GM19395 (cell line): ENCODE results near the gene PSTPIP1.
"Not testable (repeated sequence)": the region's sequence is repeated elsewhere in the genome, so short reads cannot be mapped to it uniquely, and the experiment has no call there.

Experiments used
- ATAC-seq: cut with Tn5 transposase; IDR thresholded peaks from one replicate; pipeline ENCODE4 v1.9.1; 2021; ENCODE audit warnings: mild to moderate bottlenecking, moderate library complexity; ENCODE audit not compliant: unreplicated experiment

PSTPIP1 gene

DNA sequence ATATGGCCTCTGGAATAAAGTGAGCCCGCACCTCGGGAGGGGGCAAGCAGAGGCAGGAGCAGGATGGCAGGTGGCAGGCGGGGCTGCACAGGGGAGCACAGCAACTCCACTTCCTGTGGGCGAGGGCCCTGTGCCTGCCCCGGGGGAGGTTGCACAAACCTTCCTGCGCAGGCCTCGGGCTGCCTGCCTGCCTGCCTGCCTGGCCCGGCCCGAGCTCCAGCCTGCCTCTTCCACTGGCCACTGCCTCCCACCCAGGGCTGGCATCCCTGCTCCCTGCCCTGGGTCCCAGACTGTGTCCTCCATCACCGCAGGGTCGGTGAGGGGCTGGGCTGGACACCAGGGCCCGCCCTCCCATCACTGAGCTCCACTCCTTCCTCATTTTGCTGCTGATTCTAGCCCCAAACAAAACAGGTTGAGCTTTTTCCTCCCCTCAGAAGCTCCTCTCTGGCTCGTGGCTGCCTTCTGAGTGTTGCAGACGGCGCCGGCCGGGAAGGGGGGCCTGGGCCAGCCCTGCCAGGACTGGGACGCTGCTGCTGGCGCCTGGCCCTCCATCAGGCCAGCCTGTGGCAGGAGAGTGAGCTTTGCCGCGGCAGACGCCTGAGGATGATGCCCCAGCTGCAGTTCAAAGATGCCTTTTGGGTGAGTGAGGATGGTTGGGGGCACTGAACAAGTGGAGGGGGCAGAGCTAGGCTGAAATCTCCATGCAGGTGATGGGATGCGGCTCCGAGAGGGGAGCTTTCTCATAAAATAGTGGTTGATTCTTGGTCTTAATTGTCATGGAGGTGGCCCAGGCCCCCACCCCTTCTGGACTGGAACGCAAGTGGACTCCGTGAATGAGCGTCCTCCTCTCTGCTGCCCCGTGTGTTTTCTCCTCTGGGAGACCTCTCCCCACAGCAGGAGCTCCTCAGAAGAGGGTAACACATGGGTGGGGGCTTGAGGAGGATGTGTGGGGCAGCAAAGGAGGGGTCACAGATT, at the start of gene PSTPIP1:
Gene PSTPIP1, plus strand, starts transcription at position 156 of the 975 bp plus-strand sequence. Its CDS starts 448 bp downstream, at position 604.
- peak; percentile 56 for ATAC-seq

DNA sequence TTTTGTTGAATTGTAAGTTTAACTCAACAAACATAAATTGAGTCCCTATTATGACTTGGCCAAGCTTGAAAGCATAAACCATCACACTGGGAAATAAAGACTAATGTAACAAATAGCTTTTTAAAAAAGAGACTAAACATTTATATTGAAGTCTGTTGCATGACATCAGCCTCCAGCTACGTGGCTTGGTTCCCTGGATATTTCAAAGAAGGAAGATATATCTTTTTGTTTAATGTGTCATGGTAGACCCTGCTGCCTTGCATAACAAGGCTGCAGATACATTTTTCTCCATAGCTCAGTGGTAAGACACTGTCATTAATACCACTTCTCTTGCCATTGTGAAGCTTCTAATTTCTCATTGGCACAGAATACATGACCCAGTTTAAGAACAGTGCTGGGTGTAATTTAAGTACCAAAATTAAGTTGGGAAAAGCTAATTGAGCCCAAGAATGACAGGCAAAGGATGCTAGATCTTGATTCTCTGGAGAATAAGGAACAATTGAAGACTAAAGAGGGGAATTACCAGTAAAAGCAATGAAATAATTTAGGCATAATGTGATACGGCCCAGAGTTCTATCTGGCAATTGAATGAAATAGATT, 49.3 kb upstream of the PSTPIP1 start:
- no peak for ATAC-seq

DNA sequence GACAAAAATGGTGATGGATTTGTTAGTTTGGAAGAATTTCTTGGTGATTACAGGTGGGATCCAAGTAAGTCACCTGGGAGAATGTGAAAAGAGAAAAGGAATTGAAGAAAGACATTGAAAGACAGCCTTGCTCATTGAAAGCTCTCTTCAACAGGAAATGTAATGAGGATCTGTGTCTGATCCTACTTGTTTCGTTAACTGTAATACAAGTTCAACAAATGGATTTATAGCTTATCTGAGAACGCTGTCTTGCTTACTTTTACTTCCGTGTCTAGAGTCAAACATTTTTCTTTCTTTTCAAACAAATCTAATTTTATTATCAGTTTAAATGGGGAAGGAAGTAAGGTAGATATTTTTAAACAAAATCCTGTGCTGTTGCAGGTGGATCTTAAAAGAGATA, 47.5 kb upstream of the PSTPIP1 start:
- ATAC-seq: no peak

DNA sequence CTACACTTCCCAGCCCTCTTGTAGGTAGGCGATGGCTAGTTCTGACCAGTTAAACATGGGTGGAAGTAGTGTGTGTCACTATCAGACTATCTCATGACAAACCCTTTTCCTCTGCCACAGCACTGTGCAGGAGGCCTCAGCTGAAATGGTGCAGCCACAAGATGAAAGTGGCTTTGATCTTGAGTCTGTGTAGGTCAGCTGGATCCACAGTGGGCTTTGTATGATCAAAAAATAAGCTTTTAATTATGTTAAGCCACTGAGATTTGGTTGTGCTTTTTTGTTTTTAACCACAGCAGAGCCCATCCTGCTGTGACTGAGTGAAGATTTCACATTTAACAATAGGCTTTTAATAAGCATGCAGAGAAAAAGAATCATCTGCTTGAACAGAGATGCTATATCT, 43.7 kb upstream of the PSTPIP1 start:
- ATAC-seq: no peak

DNA sequence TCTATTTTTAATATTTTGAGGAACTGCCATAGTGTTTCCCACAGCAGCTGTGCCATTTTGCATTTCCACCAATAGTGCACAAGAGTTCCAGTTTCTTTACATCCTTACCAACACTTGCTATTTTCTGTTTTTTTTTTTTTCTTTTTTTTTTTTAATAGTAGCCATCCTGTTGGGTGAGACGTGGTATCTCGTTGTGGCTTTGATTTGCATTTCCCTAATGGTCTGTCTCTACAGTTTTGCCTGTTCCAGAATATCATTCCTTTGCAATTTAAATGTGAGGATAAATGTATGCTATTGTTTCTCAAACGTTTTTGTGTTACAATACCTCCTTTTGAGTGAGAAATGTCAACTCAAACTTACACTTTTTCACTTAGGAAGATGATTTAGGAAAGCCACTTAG, 41.0 kb upstream of the PSTPIP1 start:
- no peak for ATAC-seq

DNA sequence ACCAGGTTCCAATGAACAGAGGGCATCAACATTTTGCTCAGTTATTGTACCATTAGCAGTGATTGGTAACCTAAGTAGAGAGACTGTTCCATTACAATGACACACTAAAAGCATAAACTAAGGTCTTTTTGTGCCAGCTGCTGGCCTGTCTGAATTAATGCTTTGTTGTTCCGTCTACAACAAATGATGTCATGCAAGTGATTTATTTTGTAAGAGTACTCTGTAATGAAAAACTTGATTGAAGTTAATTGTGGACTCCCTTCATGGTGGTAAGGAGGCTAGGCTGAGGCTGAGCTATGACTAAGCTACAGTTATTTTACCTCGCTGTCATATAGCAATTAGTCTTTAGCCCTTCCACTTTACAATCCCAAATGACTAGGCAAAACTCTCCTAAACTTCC, 40.2 kb upstream of the PSTPIP1 start:
- ATAC-seq: no peak

DNA sequence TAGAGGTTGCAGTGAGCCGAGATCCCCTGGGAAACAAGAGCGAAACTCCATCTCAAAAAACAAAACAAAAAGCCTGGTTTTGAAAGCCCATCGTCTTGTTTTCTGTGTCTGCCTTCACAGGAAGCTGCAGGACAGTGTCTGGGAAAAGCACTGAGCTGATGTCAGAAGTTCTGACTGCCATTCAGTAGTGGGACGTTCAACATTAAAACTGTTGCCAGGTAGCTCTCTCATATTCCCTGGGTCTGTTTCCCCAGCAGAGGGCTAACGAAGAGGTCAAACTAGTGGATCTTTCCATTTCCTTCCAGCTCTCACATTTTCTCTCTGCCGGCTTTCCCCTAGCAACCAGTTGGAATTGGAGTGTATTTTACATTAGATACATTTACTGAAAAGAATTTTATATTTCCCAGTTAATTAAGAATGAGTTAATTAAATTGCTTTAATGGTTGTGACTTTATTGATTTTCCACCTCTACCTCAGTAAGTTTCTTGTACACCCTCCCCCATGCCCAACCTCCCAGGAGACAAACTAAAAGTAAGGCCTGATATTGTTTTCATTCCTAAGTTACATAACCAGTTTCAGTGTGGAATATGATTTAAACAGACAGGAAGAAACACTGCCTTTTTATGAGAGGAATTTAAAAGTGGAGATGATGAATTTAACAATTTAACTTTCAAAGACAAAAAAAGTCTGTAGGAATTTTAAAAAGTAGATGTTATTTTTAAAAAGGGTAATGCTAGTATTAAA, 33.5 kb upstream of the PSTPIP1 start:
- no peak for ATAC-seq

DNA sequence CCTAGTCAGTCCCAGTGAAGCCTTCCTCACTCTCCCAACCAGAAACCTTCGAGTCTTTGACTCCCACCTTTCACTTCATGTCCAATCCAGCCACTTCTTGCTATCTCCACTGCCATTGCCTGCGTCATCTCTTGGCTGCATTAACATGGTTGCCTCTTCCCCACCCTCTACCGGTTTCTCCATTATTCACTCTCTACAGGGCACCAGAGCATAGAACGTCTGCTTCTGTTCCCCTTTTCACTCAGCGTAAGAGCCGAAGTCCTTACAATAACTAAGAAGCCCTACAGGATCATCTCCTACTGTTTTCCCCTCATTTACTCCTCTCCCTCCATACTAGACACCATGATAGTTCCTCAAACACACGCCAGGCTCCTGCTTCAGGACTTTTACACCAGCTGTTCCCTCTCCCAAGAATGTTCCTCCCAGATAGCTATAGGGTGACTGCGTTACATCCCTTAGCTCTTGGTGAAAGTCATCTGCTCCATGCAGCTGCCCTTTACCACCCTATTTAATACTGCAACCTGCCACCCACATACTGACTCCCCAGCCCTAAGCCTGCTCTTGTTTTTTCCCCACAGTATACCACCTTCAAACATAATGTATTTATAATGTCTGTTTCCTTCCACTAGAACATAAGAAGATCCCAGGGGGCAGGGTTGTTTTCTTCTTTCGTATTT, 32.5 kb upstream of the PSTPIP1 start:
- no peak for ATAC-seq

DNA sequence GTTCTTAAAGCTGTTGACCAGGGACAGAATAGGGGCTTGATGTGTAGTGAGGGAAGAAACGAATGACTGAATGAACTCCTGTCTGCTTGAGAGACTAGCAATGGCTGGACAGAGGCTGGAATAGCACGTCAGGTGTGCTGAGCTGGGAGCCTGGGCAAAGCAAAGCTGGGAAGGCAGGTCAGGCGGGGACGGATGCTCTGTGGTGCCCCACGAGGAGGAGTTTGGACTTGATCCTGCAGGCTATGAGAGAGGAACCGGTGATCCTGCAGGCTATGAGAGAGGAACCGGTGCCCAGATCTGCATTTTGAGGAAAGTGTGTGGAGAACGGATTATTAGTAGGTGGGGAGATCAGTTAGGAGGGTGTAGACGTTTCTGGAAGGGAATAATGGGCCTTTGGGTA, 31.3 kb upstream of the PSTPIP1 start:
- ATAC-seq: no peak

DNA sequence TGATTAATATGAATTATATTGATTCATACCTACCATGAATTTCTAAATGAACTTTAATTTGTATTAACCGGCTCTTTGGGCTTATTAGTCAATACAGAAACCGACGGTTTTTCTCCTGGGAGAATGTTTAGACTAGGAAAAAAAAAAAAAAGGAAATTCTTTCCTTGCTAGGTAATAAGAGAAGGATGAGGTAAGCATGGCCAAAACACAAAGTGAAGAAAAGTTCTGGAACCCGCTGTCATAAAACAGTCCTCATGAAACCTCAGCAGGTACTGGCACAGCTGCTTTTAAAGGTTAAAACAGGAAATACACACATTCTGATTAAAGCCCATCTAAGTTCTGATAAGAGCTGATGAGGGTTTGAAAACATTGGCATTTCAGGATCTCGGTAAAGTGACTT, 30.8 kb upstream of the PSTPIP1 start:
- no peak for ATAC-seq

DNA sequence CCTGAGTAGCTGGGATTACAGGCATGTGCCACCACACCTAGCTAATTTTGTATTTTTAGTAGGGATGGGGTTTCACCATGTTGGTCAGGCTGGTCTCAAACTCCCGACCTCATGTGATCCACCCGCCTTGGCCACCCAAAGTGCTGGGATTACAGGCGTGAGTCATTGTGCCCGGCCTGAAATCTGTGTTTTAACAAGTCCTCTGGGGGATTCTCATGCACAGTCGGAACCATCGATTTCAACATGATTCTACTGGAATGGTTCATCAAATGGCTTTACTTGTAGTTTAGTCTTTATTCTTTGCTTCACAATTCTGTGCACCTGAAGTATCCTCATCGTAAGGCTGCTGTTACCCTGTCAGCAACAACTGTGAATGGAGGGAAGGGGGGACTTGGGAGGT, 28.9 kb upstream of the PSTPIP1 start:
- ATAC-seq: not testable (repeated sequence)

DNA sequence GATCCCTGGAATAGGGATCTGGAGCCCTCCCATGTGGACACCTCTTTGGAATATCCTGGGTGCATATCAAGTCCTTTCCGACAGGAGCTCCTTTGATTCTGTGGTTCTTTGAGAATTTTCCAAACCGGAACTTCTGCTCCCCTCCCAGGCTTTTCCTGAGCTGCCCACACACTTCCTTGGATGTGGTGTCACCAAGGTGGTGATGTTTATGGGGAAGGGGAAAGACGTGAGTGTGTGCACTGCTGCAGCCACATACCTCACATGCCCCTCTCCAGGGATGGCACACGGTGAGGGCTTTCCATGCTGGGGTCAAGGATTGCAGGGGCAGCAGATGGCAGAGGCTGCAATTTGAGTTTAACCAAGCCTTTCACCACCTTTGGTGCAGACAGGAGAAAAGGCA, 27.9 kb upstream of the PSTPIP1 start:
- ATAC-seq: no peak

DNA sequence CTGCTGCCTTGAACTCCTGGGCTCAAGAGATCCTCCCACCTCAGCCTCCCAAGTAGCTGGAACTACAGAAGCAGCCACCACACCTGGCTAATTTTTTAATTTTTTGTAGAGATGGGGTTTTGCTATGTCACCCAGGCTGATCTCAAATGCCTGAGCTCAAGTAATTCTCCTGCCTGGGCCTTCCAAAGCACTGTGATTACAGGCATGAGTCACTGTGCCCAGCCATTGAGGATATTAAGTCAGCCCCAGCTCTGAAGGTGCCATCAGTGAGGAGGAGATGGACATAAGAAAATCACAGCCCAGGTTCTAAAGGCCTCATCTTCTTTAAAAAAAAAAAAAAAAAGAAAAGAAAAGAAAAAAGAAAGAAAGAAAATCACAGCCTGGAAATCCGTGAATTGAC, 26.6 kb upstream of the PSTPIP1 start:
- no peak for ATAC-seq

DNA sequence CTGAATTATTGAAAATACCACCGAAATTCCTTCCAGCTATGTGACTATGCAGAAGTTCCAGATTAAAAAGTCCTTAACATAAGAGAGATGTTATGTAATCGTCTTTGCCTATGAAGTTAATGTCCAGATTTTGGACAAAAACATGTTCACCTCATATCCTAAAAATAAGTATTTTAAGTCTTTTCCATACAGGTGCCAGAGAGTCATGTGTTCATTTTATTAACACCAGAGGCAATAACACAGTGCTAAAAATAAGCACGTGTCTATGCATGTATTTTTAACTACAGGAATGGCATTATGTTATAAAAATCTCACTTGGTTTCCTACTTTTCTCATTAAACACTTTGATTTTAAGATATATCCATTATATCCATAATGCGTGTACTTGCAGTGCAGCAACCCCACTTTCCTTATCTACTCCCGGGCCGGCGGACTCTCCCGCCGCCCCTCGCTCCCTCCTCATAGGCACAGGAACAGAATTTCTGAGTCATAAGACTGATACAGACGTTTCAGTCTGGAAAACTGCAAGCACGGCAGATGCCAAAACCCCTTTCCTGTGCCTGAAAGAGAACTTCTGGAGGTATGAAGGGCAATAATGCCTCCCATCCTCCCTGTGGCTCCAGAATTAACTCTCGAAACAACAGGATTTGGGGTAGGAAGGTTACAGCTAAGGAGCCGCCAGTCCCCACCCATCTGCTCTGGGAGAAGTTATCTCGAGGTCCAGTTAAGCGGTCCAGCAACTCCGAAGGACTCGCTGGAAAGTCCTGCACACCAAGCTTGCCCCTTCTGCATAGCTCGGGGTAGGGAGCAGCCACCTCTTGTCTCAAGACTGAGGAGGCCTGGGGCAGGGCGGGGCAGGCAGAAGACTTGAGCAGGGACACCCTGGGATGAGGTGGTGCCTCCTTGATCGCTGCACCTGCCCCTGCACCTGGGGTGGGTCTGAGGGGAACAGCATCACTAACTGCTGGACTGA, 22.3 kb upstream of the PSTPIP1 start:
- ATAC-seq: no peak

DNA sequence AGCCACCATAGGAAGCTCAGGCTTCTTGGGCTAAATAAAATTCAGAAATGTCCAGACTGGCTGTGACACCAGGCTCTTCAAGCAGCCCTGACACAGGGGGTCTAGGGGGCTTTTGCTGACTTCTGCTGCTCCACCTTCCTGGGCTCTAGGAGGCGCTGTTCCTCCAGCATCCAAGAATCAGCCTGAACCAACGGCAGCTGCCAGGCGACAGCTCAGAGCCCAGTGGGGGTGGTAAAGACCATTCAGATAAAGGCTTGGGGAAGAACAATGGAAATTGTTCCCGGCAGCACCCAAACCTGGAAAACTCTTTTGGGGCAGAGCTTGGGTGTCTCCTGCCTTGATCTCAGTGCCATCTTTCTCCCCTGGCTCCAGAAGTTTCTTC, 21.6 kb upstream of the PSTPIP1 start:
- ATAC-seq: no peak

DNA sequence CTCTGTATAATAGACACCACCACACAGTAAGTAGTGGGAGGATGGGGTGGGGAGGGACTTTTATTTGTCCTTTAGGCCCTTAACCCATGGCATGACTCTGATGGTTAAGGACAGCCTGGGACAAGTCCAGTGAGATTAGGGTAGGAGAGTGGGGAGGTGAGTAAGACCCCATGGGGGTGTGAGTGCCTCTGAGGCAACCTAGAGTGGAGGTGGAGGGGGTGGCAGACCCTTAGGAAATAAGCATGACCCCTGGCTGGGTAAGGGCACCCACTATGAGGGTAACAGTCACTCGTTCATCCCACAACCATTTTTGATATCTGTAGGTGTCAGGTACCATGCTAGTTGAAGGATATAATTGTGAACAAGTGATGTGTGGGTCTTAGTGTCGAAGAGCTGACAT, 21.0 kb upstream of the PSTPIP1 start:
- ATAC-seq: no peak

DNA sequence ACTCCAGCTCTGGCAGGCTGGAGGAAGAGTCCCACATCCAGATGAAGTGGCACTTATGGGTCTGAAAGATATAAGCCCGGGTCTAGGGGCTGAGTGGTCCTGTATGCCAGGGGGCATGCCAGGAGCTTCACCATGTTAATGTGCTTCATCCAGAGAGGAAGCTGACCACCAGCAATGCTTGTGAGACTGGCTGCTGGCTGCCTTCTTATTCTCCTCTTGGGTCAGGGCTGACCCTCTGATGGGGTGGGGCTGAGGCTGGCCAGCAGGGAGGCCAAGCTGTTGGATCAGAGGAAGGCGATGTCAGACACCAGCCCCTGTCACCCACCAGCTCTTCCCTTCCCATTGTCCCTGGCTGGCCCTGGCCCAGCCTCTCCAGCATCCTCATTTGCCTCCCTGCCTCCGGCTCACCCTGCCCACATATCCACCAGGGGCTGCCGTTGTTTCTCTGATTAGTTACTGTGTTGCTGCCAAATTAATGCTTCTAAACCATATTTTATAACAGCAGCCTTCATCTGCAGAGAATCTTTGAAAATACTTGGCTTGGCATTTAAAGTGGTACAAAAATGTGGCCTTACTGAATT, 20.4 kb upstream of the PSTPIP1 start:
- ATAC-seq: no peak

DNA sequence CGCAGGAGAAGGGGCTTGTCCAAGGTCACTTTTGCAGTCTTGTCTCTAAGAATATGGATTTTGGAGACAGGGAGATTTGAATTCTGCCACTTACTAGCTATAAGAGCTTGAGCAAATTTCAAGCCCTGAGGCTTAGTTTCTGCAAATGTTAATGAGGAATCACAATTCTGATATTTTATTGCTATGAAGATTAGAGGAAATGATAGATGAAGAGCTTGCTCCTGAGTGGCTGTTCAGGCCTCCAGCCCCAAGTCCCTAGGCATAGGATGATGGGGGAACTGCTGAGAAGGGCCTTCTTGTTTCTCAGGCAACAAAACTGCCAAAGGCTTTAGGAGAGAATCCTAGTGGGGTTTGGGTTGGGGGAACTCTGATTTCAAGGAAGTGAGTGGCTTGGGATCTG, 18.8 kb upstream of the PSTPIP1 start:
- no peak for ATAC-seq

DNA sequence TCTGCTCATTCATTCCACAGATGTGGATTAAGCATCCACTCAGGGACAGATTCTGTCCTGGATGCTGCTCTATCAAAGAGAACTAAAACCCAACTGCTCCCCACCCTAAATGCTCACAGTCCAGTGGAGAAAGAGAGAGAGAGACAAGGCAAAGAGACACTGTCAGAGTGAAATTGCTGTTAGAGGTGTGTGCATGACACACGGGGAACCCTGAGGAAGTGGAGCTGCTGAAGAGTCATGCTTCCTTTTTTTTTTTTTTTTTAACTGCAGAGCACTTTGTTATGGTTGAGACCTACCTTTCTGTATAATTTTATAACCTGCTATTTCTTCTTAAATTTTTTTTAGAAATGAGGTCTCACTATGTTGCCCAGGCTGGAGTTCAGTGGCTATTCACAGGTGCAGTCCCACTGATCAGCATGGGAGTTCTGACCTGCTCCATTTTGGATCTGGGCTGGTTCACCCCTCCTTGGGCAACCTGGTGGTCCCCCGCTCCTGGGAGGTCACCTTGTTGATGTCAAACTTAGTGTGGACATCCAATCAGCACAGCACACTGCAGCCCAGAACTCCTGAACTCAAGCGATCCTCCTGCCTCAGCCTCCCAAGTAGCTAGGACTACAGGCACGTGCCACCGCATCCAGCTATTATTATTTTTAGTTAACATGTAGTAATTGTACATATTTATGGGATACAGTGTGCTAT, 18.2 kb upstream of the PSTPIP1 start:
- ATAC-seq: no peak
